ENCODE data around the gene PDIA5.

PDIA5 gene

GRCh38 chr3:123042413-123042812 lies 24.4 kb upstream of the PDIA5 start:
- no peak for DNase-seq (ENCODE audit: low spot score)

GRCh38 chr3:123044981-123045763 lies 21.7 kb upstream of the PDIA5 start:
- no peak for DNase-seq (ENCODE audit: low spot score)

GRCh38 chr3:123046262-123047061 lies 20.4 kb upstream of the PDIA5 start:
- DNase-seq (ENCODE audit: low spot score) = no peak

DNA sequence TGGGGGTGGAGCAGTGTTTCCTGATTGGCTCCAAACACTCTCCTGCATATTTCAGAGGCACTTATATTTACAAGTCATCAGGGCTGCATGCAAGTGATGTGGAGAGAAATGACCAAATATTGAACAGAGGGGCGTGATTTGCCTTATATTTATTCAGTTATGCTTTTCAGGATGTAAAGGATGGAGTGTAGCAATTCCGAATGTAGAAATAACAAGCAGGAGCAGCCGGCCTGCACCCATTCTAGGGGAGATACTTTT lies 19.8 kb upstream of the PDIA5 start:
- no peak for DNase-seq (ENCODE audit: low spot score)

- no peak for DNase-seq (ENCODE audit: low spot score)
Observed at GRCh38 chr3:123048480-123049237, 18.2 kb upstream of the PDIA5 start.

DNA sequence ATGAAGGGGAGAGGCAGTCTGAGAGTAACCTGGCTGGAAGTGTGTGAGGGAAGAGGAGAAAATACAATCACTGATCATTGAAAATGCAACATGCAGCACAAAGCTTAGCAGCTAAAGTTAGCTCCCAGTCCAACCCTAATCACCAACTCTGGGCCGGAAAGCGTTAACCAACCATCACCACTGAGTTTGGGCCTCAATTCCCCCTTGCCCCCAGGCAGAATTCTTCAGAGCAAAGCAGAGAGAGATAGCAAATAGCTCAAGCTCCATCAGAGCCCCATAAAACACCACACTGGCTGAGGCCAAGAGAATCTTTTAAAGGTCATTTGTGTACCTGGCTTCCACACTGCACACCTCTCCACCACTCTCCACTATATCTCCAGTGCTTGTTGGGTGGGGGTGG lies 16.2 kb upstream of the PDIA5 start:
- no peak for DNase-seq (ENCODE audit: low spot score)

- DNase-seq (ENCODE audit: low spot score) = no peak
Observed at GRCh38 chr3:123053107-123053506, 13.7 kb upstream of the PDIA5 start.

DNA sequence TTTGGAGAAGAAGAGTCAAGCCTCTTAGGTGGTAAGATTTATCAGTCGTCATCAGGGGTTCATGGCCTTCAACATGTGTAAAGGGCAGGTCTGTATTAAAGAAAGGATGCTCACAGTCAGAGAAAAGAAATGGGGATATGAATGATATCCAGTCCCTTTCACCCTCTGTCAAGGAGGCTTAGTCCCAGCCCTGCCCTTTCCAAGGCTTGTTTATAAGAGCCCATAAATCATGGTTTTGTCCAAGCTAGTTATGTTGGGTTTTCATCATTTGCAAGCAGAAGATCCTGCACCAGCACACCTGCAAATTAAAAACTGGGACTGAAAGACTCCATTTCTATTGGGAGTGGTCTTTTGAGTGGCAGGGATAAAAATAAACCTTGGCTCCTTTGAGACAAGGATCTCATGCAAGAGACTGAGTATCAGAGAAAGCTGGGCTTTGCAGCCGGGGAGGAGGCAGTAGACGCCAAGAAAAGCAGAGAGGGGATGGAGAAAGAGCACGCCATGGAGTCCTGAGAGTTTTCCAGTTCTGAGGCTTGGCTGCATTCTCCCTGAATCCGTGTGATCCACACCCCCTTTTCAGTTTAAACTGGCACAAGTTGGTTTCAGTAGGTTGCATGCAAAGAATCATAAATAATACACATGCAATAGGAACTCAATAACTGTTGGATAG lies 12.6 kb upstream of the PDIA5 start:
- DNase-seq (ENCODE audit: low spot score) = no peak

DNA sequence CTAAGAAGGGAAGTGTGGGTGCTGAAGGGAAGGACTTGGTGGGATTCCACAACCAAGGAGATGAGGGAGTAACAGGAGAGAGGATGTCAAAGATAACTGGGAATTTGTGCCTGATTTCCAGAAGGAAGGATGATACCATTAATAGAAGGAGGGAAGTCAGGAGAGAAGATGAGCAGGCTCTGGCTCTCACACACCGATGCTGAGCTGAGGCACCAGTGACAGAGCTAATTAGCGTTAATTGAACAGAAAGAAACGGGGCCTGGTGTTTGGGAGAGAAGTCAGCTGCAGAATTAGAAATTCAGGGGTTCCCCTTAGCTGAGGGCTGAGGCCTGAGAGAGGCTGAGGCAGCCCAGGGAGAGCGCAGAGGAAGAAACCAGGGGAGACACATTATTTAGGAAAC lies 11.9 kb upstream of the PDIA5 start:
- no peak for DNase-seq (ENCODE audit: low spot score)

DNA sequence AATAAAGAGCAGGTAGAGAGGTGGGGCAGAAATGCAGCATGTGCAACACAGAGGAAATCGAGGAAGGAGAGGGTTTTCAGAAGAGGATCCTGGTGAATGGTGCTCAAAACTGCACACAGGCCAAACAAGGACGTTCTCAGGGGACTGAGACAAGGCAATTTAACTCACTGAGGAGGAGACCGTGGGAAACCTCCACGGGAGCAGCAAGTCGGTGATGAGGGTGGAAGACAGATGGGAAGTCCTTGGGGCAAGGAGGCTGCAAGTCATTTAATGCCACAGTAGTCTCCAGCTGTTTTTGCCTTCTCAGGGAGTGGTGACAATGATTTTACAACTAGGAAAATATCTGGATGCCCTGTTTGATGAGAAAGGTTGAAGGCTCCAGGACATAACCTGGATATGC lies 11.5 kb upstream of the PDIA5 start:
- no peak for DNase-seq (ENCODE audit: low spot score)

DNA sequence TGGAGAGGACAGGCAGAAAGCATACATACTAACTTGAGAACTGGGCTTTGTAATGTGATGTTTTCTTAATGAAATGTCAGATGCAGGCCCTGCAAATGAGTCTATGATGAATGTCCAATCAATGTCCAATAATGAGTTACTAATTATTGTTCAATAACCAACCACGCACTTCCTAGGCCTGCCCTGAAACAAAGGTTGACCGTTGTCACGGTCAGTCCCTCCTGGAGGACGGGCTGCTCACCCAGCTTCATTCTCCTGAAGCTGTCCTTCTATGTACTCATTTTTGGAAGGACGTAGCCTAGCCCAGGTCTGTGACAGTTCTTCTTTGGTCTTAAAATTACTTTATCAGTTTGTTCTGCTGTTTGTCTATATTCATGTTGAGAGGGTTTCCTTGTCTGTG lies 8.3 kb upstream of the PDIA5 start:
- no peak for DNase-seq (ENCODE audit: low spot score)

DNA sequence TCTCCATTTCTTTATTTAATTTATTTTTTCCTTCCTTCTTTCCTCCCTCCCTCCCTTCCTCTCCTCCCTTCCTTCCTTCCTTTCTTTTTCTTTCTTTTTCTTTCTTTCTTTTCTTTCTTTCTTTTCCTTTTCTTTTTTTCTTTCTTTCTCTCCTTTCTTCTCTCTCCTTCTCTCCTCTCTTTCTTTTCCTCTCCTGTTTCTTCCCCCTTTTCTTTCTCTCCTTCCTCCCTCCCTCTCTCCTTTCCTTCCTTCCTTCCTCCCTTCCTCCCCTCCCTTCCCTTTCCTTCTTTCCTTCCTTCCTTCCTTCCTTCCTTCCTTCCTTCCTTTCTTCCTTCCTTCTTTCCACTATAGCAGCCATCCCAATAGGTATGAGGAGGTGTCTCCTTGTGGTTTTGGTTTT lies 6.8 kb upstream of the PDIA5 start:
- DNase-seq (ENCODE audit: low spot score) = no peak

DNA sequence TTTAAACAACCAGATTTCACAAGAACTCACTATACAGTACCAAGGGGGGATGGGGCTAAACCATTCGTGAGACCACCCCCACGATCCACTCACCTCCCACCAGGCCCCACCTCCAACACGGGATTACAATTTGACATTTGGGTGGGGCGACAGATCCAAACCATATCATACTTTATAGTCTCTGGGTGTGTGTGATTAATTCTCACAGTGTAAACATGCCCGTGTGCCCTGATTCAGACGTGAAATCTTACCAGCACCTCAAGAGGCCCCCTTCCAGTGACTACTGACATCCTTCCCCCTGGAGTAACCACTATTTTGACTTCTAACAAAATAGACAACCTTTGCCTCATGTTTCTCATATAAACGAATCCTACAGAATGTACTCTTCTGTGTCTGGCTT lies 5.0 kb upstream of the PDIA5 start:
- no peak for DNase-seq (ENCODE audit: low spot score)

GRCh38 chr3:123063034-123063433 lies 3.8 kb upstream of the PDIA5 start:
- no peak for DNase-seq (ENCODE audit: low spot score)

GRCh38 chr3:123064506-123064905 lies 2.3 kb upstream of the PDIA5 start:
- no peak for DNase-seq (ENCODE audit: low spot score)

DNA sequence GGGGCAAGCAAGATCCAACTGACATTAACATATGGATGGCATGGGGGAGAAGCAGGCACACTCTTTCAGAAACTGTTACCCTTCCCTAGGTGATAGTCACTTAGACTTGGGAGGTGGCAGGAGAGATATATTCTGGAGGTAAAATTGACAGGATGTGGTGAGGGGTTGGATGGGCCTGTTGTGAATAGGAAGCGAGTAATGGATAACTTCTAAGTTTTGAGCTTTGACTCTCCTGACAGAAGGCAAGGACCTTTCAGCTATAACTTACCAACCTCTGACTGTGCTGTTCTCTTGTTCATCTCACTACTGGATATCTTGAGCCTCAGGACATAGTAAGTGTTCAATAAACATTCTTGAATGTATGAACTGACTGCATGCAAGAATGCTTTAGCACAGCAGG lies 1.9 kb upstream of the PDIA5 start:
- DNase-seq (ENCODE audit: low spot score) = no peak

DNA sequence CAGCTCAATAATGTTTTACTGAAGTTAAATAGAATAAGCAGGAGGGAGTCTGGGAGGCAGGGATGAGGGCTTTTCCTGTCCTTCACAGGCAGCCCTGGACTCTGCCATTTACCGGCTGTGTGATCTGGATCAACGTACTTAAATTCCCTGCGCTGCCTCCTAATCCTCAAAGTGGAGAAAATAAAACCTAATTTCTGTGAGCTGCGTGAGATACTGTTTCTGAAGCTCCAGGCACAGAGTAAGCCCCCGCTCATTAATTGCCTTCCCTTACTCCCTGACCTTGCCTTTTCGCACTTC lies 278 bp upstream of the PDIA5 start:
- no peak for DNase-seq (ENCODE audit: low spot score)

DNA sequence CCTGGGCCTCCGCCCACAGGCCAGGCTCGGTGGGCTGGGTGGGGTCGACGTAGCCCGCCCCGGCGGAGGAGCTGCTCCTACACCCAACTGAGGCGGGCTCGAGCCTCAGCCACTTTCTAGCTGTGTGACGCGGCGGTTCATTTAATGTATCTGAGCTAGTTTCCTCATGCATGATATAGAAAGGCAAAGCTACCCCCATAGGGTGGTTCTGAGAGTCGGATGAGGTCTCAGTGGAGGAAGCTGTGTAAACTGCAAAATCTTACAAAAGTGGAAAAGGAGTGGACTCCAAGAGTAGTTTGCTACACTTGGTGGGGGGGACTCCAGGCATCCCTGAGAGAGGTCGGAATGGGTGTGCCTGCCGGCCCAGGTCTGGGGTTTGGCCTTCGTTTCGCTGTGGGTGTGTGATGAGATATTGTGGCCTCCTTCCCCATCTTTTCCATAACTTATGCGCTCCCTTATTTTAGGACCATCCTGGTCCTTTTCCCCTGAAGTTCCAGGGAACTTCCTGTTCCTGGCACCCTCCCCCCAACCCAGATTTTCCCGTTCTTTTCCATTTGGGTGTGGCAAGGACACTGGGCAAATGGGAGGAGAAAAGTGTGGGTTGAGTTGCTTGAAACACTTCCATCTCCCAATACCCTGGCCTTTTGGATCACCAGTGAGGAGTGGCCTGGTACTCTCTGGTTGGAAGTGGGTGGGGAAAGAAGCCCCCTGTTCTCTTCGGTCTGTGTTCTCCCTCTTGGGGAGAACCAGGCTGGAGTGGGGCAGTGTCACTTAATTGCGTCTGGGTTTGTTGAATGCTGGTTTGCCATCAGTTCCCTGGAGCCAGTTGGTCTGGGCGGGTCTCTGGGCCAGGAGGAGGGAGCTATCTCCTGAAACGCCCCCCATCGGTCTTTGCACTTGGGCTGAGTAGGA lies 1.1 kb downstream of the PDIA5 start:
- peak; percentile 27 for DNase-seq (ENCODE audit: low spot score)

GRCh38 chr3:123068601-123069381 lies 2.0 kb downstream of the PDIA5 start:
- no peak for DNase-seq (ENCODE audit: low spot score)

GRCh38 chr3:123070510-123070909 lies 3.7 kb downstream of the PDIA5 start:
- no peak for DNase-seq (ENCODE audit: low spot score)

GRCh38 chr3:123071146-123071545 lies 4.3 kb downstream of the PDIA5 start:
- DNase-seq (ENCODE audit: low spot score) = no peak

All from SW480 (cell line).